ENCODE results near the gene GSK3A.

Gene GSK3A

GRCh38 chr19:42281827-42282762 is 39.7 kb upstream of the GSK3A start (continued):
- TF ChIP-seq ZNF549 (tag by site-specific recombination; IDR thresholded peaks at IDR 0.05) (no peak), ZNF571 (tag by site-specific recombination; IDR thresholded peaks at IDR 0.05) (no peak), ZBTB21 (tag by site-specific recombination; IDR thresholded peaks at IDR 0.05) (peak; percentile 68; the same call in 1 of the 2 replicates), ZNF660 (tag by site-specific recombination; IDR thresholded peaks at IDR 0.05) (peak; percentile 77; the same call in 1 of the 2 replicates), SETDB1 (IDR thresholded peaks at IDR 0.05; ENCODE audit: insufficient read length, low read length) (no peak), ZNF202 (tag by site-specific recombination; IDR thresholded peaks at IDR 0.05; ENCODE audit: borderline replicate concordance) (no peak), ATF2 (tag by site-specific recombination; IDR thresholded peaks at IDR 0.05; ENCODE audit: low read depth) (no peak), ZNF843 (tag by site-specific recombination; IDR thresholded peaks at IDR 0.05) (no peak), ZNF292 (tag by site-specific recombination; IDR thresholded peaks at IDR 0.05; ENCODE audit: borderline replicate concordance, low read depth) (no peak), ZNF121 (tag by site-specific recombination; IDR thresholded peaks at IDR 0.05) (no peak), ZNF341 (tag by site-specific recombination; IDR thresholded peaks at IDR 0.05; ENCODE audit: low read depth) (no peak), ZNF174 (tag by site-specific recombination; IDR thresholded peaks at IDR 0.05) (no peak), ZNF777 (tag by site-specific recombination; IDR thresholded peaks at IDR 0.05; ENCODE audit: borderline replicate concordance) (no peak), ZNF24 (tag by site-specific recombination; IDR thresholded peaks at IDR 0.05) (peak; percentile 71; the same call in 1 of the 2 replicates), ZNF132 (tag by site-specific recombination; IDR thresholded peaks at IDR 0.05; ENCODE audit: borderline replicate concordance) (no peak), ZFP69B (tag by site-specific recombination; IDR thresholded peaks at IDR 0.05) (peak; percentile 71)
- TF ChIP-seq, protein P1, sequence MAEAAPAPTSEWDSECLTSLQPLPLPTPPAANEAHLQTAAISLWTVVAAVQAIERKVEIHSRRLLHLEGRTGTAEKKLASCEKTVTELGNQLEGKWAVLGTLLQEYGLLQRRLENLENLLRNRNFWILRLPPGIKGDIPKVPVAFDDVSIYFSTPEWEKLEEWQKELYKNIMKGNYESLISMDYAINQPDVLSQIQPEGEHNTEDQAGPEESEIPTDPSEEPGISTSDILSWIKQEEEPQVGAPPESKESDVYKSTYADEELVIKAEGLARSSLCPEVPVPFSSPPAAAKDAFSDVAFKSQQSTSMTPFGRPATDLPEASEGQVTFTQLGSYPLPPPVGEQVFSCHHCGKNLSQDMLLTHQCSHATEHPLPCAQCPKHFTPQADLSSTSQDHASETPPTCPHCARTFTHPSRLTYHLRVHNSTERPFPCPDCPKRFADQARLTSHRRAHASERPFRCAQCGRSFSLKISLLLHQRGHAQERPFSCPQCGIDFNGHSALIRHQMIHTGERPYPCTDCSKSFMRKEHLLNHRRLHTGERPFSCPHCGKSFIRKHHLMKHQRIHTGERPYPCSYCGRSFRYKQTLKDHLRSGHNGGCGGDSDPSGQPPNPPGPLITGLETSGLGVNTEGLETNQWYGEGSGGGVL (tag by site-specific recombination; IDR thresholded peaks at IDR 0.05): peak; percentile 98
- TF ChIP-seq, protein P2, sequence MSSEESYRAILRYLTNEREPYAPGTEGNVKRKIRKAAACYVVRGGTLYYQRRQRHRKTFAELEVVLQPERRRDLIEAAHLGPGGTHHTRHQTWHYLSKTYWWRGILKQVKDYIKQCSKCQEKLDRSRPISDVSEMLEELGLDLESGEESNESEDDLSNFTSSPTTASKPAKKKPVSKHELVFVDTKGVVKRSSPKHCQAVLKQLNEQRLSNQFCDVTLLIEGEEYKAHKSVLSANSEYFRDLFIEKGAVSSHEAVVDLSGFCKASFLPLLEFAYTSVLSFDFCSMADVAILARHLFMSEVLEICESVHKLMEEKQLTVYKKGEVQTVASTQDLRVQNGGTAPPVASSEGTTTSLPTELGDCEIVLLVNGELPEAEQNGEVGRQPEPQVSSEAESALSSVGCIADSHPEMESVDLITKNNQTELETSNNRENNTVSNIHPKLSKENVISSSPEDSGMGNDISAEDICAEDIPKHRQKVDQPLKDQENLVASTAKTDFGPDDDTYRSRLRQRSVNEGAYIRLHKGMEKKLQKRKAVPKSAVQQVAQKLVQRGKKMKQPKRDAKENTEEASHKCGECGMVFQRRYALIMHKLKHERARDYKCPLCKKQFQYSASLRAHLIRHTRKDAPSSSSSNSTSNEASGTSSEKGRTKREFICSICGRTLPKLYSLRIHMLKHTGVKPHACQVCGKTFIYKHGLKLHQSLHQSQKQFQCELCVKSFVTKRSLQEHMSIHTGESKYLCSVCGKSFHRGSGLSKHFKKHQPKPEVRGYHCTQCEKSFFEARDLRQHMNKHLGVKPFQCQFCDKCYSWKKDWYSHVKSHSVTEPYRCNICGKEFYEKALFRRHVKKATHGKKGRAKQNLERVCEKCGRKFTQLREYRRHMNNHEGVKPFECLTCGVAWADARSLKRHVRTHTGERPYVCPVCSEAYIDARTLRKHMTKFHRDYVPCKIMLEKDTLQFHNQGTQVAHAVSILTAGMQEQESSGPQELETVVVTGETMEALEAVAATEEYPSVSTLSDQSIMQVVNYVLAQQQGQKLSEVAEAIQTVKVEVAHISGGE (tag by site-specific recombination; conservative IDR thresholded peaks at IDR 0.05; ENCODE audit: low read depth): no peak
- TF ChIP-seq, protein P3, sequence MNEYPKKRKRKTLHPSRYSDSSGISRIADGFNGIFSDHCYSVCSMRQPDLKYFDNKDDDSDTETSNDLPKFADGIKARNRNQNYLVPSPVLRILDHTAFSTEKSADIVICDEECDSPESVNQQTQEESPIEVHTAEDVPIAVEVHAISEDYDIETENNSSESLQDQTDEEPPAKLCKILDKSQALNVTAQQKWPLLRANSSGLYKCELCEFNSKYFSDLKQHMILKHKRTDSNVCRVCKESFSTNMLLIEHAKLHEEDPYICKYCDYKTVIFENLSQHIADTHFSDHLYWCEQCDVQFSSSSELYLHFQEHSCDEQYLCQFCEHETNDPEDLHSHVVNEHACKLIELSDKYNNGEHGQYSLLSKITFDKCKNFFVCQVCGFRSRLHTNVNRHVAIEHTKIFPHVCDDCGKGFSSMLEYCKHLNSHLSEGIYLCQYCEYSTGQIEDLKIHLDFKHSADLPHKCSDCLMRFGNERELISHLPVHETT (tag by site-specific recombination; IDR thresholded peaks at IDR 0.05): 0 out of 2 replicates have a peak, but pooled peaks have one; percentile 44
- TF ChIP-seq, protein P4, sequence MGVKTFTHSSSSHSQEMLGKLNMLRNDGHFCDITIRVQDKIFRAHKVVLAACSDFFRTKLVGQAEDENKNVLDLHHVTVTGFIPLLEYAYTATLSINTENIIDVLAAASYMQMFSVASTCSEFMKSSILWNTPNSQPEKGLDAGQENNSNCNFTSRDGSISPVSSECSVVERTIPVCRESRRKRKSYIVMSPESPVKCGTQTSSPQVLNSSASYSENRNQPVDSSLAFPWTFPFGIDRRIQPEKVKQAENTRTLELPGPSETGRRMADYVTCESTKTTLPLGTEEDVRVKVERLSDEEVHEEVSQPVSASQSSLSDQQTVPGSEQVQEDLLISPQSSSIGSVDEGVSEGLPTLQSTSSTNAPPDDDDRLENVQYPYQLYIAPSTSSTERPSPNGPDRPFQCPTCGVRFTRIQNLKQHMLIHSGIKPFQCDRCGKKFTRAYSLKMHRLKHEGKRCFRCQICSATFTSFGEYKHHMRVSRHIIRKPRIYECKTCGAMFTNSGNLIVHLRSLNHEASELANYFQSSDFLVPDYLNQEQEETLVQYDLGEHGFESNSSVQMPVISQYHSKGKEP (tag by site-specific recombination; IDR thresholded peaks at IDR 0.05): no peak
